Mucosa of descending colon (tissue), 3 donors: ENCODE measurements around the gene UVSSA. TPM values are rescaled to one million over a fixed set of nuclear protein-coding genes. Genes with fewer than 3 reads are reported as not detected.

ENCODE experiments used
- ATAC-seq: fragments of 200-7000 bp; cut with Tn5 transposase; one replicate; pipeline ENCODE4 v1.9.1; 2020; ENCODE audit warnings: mild to moderate bottlenecking, moderate library complexity
- DNase-seq, 3 donors: peaks; one replicate each; pipeline ENCODE4 v3.0.0-alpha.2; 2020
- H3K36me3 ChIP-seq: fragments of 200-600 bp; one replicate; pipeline ENCODE4 v1.8.0; 2021; ENCODE audit warnings: low read depth, mild to moderate bottlenecking
- H3K4me1 ChIP-seq: fragments of 200-600 bp; one replicate; pipeline ENCODE4 v1.8.0; 2021; ENCODE audit warnings: low read depth, mild to moderate bottlenecking
- H3K4me3 ChIP-seq: fragments of 200-600 bp; one replicate; pipeline ENCODE4 v1.8.0; 2021; ENCODE audit warnings: mild to moderate bottlenecking
- H3K9me3 ChIP-seq: fragments of 200-600 bp; one replicate; pipeline ENCODE4 v1.8.0; 2021; ENCODE audit warnings: mild to moderate bottlenecking
- intact Hi-C, 2 donors: fragments of 100-400 bp; cut with DNase I in 1 of 2; cut with micrococcal nuclease in 1 of 2; formaldehyde crosslinking; loops; one replicate each; pipeline versions ENCODE4 v1.11.0 to v1.11.1; 2022; cut with DNase I, micrococcal nuclease
- long read RNA-seq, 2 donors: library from polyadenylated mRNA; unstranded; transcript quantifications; one replicate each; pipeline ENCODE4 v2.0.0, GENCODE V29; 2019 to 2021
- total RNA-seq, 3 donors: library from RNA; stranded (reverse); fragmentation: NEBNext Ultra II Directional in 2 of 3; extraction: Animal tissue kit (Norgen Biotek cat#: 25700) in 2 of 3; gene quantifications; one replicate each; pipeline versions ENCODE4 v1.2.1 to v1.2.4, GENCODE V29; 2021 to 2023
- TF ChIP-seq, protein P1 (sequence below): fragments of 200-600 bp; IDR thresholded peaks from one replicate; pipeline ENCODE4 v1.8.0; 2022; ENCODE audit warnings: antibody characterized with exemption, mild to moderate bottlenecking
- donor health status: DM: no; HTN: no; CAD: no; lungs with moderate emphysema.
- donor health status: DM: no; HTN: no; CAD: no.
- donor health status: DM: no; HTN: yes; CAD: no.

Gene UVSSA, protein sequence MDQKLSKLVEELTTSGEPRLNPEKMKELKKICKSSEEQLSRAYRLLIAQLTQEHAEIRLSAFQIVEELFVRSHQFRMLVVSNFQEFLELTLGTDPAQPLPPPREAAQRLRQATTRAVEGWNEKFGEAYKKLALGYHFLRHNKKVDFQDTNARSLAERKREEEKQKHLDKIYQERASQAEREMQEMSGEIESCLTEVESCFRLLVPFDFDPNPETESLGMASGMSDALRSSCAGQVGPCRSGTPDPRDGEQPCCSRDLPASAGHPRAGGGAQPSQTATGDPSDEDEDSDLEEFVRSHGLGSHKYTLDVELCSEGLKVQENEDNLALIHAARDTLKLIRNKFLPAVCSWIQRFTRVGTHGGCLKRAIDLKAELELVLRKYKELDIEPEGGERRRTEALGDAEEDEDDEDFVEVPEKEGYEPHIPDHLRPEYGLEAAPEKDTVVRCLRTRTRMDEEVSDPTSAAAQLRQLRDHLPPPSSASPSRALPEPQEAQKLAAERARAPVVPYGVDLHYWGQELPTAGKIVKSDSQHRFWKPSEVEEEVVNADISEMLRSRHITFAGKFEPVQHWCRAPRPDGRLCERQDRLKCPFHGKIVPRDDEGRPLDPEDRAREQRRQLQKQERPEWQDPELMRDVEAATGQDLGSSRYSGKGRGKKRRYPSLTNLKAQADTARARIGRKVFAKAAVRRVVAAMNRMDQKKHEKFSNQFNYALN
- total RNA-seq = 10 to 100 TPM; 31.7 to 39.9 (median 36.8) TPM
- long read RNA-seq, donor 1, partial matches to known transcripts = 3 of 10 reads
- long read RNA-seq, donor 1, other reads (novel, unspliced or antisense) = 7 of 10 reads
- long read RNA-seq, donor 2, partial matches to known transcripts = 1 of 5 reads
- long read RNA-seq, donor 2, other reads (novel, unspliced or antisense) = 4 of 5 reads

DNA sequence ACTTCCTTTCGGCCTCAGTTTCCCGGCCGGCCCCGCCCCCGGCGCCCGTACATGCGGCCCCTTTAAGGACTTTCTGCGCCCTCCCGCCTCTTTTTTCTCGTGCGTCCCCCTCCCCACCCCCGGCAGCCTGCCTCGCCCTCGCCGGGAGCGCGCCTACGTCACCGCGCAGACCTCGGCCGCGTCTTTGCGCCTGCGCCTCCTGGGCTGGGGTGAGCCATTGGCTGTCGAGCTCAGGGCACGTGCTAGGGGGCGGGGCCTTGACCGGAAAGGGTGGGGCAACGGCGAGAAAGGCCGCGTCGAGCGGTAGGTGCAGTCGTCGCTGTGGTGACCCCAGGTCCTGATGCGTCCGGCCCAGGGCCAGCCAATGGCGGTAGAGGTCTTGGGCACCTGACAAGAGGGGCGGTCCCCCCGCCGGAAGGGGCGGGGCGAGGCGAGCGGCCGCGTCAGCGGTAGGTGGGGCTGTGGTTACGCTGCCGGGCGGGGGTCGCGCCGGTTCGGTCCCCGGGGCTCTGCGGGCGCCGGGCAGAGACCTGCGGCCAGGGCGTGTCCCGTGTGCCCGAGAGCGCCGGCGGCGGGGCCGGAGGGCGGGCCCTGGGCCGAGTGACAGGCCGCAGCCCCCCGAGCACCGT lies at the start of gene UVSSA:
Gene UVSSA (plus strand): TSS at position 428 of the 629 bp plus-strand sequence. CDS start 884 bp downstream, outside the sequence.
- peaks cover 13% of the 10 kb centered on the region for H3K4me1 ChIP-seq
- TF ChIP-seq, protein P1, sequence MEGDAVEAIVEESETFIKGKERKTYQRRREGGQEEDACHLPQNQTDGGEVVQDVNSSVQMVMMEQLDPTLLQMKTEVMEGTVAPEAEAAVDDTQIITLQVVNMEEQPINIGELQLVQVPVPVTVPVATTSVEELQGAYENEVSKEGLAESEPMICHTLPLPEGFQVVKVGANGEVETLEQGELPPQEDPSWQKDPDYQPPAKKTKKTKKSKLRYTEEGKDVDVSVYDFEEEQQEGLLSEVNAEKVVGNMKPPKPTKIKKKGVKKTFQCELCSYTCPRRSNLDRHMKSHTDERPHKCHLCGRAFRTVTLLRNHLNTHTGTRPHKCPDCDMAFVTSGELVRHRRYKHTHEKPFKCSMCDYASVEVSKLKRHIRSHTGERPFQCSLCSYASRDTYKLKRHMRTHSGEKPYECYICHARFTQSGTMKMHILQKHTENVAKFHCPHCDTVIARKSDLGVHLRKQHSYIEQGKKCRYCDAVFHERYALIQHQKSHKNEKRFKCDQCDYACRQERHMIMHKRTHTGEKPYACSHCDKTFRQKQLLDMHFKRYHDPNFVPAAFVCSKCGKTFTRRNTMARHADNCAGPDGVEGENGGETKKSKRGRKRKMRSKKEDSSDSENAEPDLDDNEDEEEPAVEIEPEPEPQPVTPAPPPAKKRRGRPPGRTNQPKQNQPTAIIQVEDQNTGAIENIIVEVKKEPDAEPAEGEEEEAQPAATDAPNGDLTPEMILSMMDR = peak; percentile 14
- H3K4me3 ChIP-seq = peak within 1 kb of the TSS; percentile 93
- peaks cover 9% of the 10 kb centered on the region for H3K36me3 ChIP-seq
- intact Hi-C loops = loop anchor here in 1 of 2 donors (10.0 kb wide), 1 partner anchor 92 kb away; no protein-coding TSS in a partner anchor
- ATAC-seq (peak; percentile 90), DNase-seq (peak; percentile 100)
- H3K9me3 ChIP-seq = no peaks in the 10 kb centered on the region

DNA sequence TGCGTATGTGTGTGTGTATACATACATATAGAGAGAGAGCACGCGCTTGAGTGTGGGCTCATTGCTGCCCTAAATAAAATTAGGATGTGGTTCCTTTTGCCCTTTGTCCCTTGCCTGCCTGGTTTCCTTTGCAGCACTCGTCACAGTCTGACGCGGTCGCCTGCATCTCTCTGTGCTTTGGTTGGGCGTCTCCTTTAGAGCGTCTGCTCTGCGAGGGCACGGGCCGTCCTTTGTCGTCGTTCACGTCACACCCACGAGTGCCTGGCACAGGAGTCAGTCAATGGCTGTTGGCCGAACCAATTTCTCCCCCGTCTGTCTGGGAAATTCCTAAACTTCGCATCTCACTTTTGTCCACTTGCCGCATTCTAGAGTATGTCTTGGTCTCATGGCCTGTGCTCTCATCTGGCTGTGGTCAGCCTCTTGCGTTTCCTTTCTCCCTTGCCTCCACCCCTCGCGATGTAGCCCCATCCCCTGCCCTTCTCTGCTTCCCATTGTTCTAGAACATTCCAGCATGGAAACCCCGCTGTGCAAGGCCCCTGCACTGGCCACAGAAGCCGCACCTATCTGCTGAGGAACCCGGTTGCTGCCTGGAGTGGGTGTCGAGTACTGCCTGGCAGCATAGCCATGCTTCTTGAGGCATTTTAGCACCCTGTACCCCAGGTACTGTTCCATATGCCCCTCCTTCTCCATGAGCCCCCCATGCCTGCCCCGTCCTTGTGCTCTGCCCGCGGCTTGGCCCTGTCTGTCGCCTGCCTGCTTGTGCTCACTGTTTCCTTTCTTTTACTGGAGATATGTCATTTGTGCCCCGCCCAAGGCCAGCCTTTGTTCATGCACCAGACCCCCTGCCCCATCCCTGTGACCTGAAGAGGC lies 49.3 kb upstream of the UVSSA start:
- DNase-seq (no peak), ATAC-seq (no peak)
- intact Hi-C loops = no loop called here
- Histone ChIP-seq H3K36me3 (peaks cover 3% of the 10 kb centered on the region), H3K9me3 (no peaks in the 10 kb centered on the region), H3K4me3 (no peak overlapping the region), H3K4me1 (peaks cover 6% of the 10 kb centered on the region)
- TF ChIP-seq, protein P1 = no peak

DNA sequence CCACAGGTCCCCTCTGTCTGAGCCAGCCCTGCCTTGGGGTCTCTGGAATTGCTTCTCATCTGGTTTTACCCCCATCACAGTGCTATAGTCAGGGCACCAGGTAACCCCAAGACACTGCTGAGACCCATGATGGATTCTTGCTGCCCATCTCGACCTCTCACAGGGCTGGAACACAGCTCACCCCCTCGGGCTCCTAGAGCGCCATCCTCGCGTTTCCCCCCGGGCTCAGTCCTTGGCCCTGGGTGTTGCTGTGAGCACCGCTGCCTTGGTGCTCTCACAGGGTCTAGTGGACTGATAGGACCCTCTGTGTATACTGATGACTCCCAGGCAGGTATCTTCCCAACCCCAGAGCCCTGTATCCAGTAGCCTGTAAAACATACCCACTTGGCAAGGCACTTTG lies 48.5 kb upstream of the UVSSA start:
- Histone ChIP-seq H3K36me3 (peaks cover 3% of the 10 kb centered on the region), H3K9me3 (no peaks in the 10 kb centered on the region), H3K4me1 (peaks cover 3% of the 10 kb centered on the region), H3K4me3 (no peak overlapping the region)
- DNase-seq = no peak
- TF ChIP-seq, protein P1 = no peak
- intact Hi-C loops = no loop called here
- ATAC-seq = no peak

DNA sequence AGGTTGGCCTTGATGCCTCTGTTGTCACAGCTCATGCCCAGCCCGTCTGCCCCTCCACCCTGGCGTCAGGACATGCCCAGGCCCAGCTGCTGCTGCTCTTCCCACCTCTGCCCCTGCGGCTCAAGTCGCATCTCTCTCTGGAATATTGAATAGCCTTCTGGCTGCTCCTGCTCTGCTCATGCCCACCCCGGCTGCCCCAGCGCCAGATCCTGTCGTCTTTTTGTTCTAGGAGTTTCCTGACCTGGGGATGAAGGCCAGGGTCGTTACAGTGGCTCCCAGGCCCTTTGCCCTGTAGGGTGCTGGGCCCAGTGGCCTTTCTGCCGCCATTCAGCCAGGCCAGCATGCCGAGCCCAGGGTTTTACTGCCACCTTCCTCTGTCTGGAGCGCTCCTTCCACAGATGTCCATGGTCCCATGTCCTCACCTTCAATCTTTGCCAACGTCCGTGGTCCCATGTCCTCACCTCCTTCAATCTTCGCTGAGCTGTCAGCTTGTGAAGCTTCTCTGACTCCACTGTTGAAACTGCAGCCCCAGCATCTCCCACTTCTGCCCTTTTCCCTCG lies 47.6 kb upstream of the UVSSA start:
- H3K9me3 ChIP-seq = no peaks in the 10 kb centered on the region
- H3K36me3 ChIP-seq = peaks cover 3% of the 10 kb centered on the region
- peak in 2 of 3 donors; percentile 3 to 31 for DNase-seq
- TF ChIP-seq, protein P1 = no peak
- no peak for ATAC-seq
- intact Hi-C loops = no loop called here
- no peak overlapping the region for H3K4me3 ChIP-seq
- peaks cover 4% of the 10 kb centered on the region for H3K4me1 ChIP-seq
